CD4-positive, alpha-beta T cell treated with Interleukin-17A for 1 hour (primary cell): ENCODE data around the gene LARGE1.

Source experiments
- DNase-seq: peaks from one replicate; pipeline ENCODE4 v3.0.0-alpha.2; 2020

Gene LARGE1

DNA sequence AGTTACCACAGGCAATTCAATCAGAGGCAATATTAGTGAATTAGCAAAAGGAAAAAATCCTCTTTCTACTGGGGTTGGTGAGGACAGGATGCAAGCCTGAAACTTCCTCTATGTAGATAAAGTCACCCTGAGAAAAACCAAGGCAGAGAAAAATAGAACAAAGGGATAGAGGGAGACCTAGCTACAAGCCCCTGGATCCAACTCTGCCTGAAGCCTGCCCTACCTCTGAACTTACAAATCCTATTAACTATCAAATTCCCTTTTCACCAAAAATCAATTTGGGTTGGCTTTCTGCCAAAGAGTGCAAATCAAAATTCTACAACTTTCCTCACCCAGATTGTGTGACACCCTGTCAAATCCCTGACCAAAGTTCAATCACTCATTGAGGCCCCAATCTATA is 161.3 kb downstream of the LARGE1 start:
- DNase-seq = no peak

DNA sequence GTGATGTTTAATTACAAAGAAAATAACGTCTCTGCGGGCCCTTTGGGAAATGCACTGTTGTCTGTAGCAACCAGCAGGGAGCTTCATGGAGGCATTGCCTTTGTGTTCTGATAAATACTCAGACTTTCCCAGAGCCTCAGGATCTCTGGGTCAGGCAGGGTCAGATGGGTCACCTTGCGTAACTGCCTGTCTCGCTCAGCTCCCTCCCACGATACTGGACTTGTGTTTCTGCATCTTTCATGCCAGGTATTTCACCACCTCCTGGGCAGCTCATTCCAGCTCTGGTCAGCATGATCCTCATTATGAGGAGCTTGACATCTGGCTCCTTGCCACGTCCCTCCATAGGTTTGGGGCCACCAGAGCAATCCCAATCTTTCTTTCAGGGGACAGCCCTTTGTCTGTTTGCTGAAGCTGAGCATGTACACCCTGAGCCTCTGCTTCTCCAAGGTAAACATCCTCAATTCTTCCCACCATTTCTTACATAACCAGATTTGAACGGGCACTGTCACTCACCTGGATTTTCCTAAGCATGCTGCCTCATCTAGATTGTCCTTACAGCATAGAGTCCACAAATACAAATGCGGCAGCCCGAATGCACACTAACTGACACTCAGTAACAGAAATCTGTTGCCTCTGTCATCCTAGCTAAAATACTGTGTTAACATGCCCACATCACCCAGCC is 162.3 kb downstream of the LARGE1 start:
- DNase-seq = no peak

DNA sequence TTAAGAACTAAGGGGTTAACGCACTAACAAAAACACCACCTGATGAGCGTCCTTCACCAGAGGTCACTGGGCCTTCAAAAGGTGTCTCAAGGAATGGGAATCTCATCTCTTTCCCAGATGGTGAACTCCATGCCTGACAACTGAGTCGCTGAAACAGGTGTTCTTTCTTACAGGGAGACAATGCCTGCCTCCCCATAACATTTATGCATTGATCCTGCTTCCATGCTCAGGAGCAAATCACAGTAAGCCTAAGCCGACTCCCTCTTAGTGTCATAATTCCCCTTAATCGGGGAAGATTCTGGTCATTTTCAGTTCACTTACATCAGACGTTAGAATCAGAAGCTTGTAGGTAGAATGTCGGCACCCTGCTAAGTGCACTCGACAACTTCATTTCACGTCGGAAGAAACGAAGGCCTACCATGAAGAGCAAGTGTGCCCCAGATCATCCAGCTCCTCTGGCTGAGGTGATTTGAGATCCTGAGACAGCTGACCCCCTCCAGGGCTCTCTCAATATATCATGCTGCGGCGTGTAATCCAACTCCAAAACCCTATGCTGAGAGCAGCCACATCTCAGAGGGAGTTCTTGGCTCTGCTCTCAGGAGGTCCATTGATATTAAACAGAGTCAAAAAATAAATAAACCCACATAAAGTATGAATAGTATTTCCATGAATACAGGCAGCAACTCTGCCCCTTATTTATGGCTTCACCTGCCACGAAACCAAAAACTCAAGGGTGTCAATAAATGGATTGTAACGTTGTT is 163.1 kb downstream of the LARGE1 start:
- DNase-seq = no peak

DNA sequence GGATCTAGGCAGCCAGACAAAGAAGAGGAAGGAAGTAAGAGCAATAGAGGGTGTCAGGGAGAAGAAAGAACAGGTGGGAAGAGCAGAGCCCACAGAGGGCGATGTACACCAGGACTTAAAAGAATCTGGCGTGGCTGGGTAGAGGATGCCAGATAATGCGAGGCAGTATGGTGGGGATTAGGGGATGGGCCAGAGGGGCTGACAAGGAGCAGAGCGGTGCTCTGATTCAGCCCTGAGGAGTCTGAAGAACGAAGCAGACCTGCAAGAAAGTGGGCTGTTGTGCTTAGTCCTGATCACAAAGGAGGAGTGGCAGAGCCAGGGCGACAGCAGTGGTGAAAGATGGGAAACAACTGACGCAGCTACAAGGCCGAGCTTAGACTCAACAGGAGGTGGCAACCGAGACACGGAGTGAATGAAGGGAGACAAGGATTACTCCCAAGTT is 163.7 kb downstream of the LARGE1 start:
- no peak for DNase-seq

DNA sequence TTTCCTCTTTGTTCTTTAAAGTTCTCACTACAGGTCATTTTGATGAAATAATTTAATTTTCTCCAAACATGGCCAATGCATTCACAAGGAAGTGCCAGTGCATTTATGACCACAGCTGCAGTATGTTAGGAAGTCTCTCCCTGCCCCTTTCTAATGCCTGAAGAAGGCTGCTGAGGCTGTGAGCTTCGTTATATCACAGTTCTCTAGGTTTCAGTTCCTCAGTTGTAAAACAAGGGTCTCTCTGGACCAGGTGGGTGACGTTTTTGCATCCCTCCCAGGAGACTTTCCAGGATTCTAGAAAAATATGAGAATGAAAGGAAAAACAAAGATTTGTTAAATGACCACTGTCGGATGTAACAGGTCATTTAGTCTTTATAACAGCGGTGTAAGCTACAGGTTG is 171.6 kb downstream of the LARGE1 start:
- no peak for DNase-seq

DNA sequence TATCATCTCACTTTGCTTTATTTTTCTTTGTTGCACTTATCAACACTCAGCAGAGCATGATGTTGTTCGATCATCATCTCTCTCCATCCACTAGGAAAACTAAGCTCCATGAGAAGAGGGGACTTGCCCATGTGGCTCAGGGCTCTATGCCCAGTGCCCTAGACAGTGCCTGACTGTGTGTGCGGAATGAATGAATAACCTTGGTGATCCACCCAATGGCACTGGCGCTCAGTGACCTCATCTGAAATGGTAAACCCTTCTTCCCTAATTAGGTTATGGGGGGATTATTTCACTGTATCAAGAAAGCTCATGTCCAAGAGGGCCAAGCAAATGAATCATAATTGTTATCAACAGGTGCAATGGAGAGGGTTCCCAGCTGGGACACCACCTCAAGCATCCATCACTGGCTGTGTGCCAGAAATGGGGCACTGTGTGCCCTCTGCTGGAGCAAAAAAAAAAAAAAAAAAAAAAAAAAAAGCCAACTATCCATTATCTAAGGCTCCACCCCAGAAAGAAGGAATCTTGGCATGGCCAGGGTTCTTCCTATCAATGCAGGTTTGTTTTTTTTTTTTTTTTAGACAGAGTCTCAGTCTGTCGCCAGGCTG is 172.6 kb downstream of the LARGE1 start:
- no peak for DNase-seq

DNA sequence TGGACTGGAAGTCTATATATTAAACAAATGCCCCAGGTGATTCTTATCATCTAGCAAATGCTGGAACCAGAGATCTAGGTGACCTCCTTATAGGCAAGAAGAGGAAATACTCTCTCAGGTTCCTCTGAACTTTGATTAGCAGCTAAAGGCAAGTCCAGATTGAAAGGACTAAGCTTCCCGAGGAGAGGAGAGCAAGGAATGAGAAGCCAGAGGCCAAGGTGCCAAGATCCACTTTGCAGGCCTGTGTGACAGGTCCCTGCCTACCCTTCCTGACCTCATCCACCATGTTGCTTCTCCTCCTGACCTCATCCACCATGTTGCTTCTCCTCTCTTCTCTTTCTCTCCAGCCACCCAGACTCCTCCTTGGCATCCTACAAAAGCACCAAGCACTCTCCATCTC is 173.2 kb downstream of the LARGE1 start:
- no peak for DNase-seq

DNA sequence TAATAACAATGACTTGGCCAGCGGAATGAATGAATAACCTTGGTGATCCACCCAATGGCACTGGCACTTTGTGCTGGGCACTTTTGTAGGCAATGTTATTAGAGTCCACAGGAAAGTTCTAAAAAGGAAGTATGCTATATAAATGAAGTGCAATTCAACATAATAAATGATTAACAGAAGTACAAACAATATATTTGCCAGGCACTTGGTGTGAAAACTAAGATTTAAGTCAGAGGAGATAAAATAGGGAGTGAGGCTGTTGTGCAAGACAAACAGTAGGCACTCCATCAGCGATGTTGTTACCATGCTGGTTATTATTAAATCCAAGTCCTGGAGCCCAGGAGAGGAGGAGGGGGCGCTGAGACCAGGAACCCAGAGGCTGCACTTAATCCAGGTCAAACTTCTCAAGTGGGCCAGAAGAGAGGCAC is 173.8 kb downstream of the LARGE1 start:
- DNase-seq = no peak

DNA sequence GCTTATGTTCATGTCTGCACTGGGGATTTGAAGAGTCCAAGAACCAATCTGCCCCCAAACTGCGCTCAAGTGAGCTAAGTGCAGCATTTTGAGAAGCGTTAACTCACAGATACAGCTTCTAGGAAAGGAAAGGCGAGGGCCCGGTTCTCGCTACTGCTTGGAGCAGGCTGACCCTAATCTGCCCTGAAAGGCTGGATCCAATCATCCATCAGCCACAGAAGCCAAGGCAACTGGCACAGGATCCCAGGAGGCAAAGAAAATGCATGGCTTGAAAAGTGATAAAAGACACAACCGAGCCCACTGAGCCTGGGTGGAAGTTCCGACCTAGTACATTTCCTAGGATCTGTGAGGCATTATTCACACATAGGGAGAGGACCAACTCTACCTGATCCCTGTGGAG is 174.8 kb downstream of the LARGE1 start:
- DNase-seq = no peak

DNA sequence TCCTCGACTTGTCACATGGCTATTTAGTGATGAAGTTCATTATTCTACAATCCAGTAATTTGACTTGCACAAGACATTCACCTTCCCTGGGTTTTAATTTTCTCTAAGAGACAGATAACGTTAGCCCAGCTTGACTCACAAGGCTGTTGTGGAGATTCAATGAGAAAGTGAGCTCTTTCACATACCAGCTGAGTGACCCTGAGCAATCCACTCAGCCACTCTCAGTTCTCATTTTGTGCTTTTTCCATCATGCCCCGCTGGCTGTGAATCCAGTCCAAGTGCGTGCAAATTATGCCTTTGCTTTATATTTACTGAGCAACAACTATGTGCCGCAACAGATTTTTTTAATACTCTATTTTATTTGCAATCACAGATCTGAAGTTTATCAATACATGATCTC is 176.5 kb downstream of the LARGE1 start:
- DNase-seq = no peak

DNA sequence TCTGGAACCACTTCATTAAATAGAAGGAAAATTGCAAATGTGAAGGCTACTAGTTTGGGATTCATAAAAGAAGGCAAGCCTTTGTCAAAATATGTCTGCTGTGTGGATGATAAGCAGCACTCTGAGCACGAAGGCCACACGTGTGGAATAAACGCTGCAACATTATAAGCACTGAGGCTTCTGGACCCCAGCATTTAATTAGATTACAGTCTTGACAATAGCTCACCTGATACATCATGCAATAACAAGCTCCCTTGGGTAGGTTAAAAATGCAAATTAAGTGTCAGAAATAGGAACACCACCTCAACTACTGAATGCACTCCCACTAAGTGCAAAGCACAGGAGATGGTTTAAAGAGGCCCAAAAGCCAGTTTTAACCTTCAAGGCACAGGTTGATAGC is 179.3 kb downstream of the LARGE1 start:
- no peak for DNase-seq

DNA sequence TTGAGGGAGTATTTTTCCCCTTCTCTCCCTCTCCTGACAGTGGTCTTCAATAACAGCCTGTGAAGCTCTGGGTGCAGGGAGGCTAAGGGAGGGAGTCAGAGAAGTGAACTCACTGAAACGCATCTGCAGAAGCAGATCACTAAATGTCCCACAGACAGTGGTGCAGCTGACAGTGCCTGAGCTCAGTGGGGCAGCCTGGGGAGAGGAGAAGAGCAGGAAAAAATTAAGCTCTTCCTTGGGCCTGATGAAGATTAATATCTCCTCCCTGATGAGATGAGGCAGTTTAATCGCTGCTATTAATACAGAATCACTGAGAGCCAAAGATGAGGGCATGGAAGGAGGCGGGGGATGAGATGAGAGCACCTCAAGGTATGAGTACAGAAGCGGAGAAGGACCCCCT is 180.8 kb downstream of the LARGE1 start:
- DNase-seq = no peak

DNA sequence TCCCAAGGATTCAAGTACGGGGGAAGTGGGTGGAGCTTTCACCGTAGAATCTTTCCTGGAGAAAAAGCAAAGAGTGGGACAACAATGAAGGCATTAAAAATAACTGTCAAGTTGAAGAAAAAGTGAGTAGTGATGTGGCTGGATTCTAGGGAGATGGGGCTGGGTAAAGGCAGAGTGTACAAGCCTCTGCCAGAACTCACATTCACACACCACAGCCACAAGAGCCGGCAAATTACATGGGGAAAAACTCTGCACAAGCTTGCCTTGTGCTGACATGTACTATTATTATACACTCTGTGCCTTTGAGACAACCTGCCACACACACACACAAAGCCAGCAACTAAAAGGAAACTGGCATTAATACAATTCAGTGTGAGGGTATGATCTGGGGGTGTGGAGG is 182.6 kb downstream of the LARGE1 start:
- DNase-seq = no peak

DNA sequence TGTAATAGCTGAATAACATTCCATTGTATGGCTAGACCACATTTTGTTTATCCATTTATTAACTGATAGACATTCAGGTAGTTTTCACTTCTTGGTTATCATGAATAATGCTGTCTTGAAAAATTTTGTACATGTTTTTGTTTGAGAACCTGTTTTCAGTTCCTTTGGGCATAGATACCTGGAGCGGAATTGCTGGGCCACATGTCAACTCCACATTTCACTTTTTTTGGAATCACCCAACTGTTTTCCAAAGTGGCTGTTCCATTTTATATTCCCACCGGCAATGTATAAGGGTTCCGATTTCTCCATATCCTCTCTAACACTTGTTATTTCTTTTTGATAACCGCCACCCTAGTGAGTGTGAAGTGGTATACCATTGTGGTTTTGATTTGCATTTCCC is 184.3 kb downstream of the LARGE1 start:
- DNase-seq = no peak

DNA sequence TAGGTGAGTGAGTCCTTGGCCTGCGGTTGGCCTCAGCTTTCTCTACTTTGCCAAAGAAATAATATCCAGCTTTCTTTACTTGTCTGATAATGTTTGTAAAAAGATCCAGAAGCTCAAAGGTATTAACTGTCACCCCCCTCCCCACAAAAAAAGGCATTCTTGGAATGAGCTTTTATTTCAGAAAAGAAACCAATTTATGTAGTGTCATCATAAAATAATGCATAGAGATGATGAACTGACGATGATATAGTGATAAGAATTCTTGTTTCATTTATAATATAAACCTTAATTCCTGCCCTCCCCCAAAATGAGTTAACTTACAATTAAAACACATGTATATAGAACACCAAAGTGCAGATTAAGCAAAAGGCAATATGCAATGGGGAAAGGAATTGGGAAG is 191.4 kb downstream of the LARGE1 start:
- DNase-seq = no peak

DNA sequence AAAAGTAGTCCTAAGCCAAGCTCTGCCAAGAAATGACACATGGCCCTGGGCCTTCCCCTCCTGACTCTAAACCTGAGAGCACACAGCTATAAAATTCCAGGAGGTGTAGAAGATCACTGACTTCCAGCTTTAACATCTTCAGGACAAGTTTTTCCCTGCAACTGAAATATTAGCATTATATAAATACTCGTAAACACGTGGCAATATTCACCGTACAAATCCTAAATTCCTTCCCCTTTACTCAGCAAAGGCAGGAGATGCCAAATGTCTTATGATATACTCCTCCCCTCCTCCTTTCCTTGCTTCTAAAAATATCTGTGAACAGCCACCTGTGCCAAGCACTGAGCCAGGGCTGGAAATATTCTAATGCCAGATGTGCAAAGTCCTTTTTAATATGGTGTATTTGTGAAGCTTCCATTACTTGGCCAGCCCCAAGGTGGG is 194.0 kb downstream of the LARGE1 start:
- DNase-seq = no peak

DNA sequence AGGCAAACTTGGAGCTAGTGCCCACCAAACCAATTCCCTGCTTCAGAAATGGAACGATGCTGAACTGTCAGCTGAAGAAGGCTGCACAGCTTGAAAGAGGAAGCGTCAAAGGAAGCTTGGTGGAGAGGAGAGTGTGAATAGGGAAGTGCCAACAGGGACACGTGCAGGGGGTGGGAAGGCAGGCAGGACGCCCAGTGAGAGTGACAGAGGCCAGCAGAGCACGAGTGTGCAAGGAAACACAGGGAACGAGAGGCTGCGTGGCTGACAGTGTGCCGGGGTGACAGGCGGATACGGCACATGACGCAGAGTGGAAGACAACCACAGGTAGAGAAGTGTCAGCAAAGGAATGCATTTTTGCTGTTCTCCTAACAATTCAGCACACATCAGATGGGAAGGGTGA is 196.4 kb downstream of the LARGE1 start:
- DNase-seq = no peak

DNA sequence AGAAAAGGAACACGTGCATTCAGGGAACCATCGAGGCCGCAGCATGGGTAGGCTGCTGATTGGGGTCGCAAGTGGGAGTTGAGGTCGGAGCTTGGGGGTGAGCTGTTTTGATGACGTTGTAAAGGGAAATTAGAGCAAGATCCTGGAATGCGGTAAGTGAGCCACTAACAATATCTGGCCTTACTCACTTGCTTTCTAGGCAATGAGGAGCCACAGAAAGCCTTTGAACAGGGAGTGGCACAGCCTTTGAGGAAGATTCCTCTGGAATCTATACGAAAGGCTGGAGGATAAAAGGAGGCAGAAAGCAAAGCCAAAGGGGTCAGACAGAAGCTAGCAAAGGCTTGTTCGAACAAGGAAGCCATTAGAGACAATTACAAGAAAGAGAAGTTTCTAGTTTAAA is 197.5 kb downstream of the LARGE1 start:
- no peak for DNase-seq

DNA sequence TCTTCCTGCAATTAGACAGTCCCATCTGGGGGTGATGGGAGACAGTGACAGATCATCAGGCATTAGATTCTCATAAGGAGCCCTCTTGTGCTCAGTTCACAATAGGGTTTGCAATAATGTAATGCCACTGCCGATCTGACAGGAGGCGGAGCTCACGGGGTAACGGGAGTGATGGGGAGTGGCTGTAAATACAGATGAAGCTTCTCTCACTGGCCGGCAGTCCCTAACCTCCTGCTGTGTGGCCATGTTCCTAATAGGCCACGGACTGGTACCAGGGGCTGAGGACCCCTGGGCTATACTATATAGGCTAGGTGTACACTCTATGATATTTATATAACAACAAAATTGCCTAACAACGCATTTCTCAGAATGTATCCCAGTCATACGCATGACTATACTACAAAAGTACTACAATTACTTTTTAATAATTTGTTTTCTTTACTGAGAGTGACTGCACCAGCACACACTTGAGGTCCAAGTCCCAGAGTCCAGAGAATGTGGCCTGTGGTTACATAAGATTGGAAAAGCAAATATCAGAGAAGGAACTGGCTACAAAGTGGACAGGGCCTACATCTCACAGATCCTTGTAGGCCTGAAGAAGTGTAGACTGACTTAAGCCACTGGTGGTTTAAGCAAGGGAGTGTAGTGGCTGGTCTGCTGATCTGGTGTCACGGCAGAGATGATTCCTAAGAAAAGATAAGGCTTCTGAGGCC is 200.0 kb downstream of the LARGE1 start:
- no peak for DNase-seq

DNA sequence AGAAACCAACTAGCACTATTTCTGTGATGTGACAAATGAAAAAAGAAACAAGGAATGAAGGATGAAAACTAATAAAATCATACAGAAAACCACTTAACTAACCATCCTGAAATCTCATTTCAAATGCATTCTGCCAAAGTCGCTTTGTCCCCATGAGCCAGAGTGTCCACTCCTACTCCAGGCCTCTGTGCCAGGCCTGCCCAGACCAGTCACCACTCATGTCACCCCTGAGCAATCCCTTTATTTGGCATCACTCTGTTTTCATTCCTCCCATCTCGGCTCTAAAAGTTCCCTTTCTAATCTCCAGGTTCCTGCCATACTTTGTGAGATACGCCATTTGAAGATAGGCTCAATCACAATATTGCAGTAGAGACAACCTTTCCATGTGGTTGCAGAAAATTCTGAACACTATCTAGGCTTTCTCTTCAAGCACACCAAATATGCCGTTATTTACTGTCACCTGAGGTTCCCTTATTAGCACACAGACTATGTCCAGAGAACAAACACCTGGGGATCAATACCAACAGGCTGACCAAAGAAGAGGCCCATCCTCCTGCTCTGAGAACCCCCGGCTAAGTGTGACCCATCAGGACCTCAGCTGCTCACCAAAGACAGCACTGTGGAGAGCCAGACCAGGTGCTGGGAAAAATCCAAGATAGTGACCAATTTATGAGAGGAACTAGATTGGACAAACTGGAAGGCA is 202.4 kb downstream of the LARGE1 start:
- no peak for DNase-seq

DNA sequence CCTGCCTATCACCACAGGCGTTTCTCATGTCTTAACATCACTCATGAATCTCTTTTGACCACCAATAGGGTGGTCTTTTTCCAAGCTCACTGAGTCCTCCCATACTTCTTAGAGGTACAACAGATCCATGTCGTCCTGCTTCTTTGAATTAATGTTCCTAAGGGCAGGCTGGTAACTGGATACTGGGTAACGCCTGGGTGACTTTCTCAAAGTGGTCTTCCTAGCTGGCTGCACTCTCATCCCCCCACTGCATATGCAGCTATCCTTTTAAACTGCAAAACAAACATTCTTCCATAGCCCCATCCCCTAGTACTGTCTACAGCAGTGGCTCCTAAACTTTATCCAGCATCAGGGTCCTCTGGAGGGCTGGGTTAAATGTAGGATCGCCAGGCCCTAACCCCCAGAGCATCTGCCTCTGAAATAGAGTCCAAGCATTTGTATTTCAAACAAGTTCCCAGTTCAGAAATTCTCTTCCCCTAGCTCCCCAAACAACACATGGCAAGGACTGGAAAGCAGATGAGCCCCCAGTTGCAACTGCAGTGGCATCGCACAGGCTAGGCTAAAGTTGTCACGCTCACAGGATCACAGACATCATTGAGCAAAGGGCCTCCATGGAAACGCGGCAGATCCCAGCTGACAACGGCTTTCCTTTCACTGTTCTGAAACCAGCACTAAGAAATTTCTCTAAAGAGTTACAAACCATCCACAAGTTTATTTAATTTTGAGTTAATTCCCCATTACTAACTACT is 204.9 kb downstream of the LARGE1 start:
- DNase-seq = no peak

DNA sequence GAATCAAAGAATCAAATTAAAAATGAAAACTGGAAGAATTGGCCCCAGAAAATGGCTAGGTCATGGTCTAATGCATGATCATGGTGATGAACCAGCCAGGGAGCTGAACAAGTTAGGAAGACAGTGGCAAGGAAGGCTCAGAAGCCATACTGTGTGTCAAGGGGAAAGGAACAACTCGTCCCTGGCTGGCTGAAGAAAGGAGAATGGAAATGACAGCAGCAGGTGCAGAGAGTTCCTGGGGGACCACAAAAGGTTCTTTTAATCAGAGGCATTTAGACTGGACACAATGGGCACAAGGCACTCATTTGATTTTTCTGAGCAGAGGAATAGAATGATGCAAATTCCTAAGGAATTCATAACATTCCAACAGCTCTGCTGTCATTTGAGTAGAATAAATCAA is 209.9 kb downstream of the LARGE1 start:
- no peak for DNase-seq
